Panc1 (cell line): Measurements from ENCODE around the gene DPH5. TPM values are rescaled to one million over a fixed set of nuclear protein-coding genes. Genes with fewer than 3 reads are reported as not detected.
"Not testable (repeated sequence)": the region's sequence is repeated elsewhere in the genome, so short reads cannot be mapped to it uniquely, and the experiment has no call there.

ENCODE experiments used
- ATAC-seq: fragments of 200-7000 bp; cut with Tn5 transposase; 2 replicates; pipeline ENCODE4 v1.9.1; 2020; ENCODE audit warnings: mild to moderate bottlenecking, moderate library complexity
- BruUV-seq: library from RNA; stranded (reverse); fragments of 400-500 nt; replicated peaks from 2 replicates; lab custom pipeline; 2021; lab: Mats Ljungman, UMichigan
- CTCF ChIA-PET: fragments of 300-600 bp; sonication (Branson Sonifier 250); formaldehyde crosslinking; loops from one replicate; lab custom pipeline; 2022; ENCODE audit warnings: antibody characterized with exemption; lab: Charles Lee
- POLR2A ChIA-PET: fragments of 300-600 bp; sonication (Branson Sonifier 250); formaldehyde crosslinking; loops from one replicate; lab custom pipeline; 2022; ENCODE audit warnings: antibody characterized with exemption; lab: Charles Lee
- DNase-seq: peaks from one replicate; pipeline ENCODE4 v3.0.0-alpha.2; 2010; ENCODE audit warnings: low read depth, low spot score
- H3K27ac ChIP-seq: 2 replicates; pipeline ENCODE4 v1.5.1; 2011; ENCODE audit warnings: mild to moderate bottlenecking, low read length, inconsistent platforms
- H3K27me3 ChIP-seq: fragments of 200-500 bp; sonication (Bioruptor generic); 2 replicates; pipeline ENCODE4 v1.6.0; 2014; ENCODE audit warnings: low read length, inconsistent platforms; ENCODE audit not compliant: control insufficient read depth, insufficient read depth
- H3K36me3 ChIP-seq: fragments of 200-500 bp; sonication (Bioruptor generic); 2 replicates; pipeline ENCODE4 v1.5.1; 2014; ENCODE audit warnings: inconsistent platforms, mild to moderate bottlenecking, low read length, moderate library complexity; ENCODE audit not compliant: control insufficient read depth, insufficient read depth
- H3K4me1 ChIP-seq: 2 replicates; pipeline ENCODE4 v1.5.1; 2011; ENCODE audit warnings: inconsistent platforms, mild to moderate bottlenecking, low read length, moderate library complexity; ENCODE audit not compliant: control insufficient read depth, insufficient read depth
- H3K4me3 ChIP-seq, 2 experiments: 2 replicates each; pipeline ENCODE4 v1.5.1; 2011 to 2012; ENCODE audit warnings: low read depth in 2 of 2, low read length in 2 of 2, mild to moderate bottlenecking in 2 of 2, inconsistent platforms in 1 of 2, moderate library complexity in 1 of 2
- H3K9me3 ChIP-seq: fragments of 200-500 bp; sonication (Bioruptor generic); 2 replicates; pipeline ENCODE4 v1.5.1; 2014; ENCODE audit warnings: low read depth, mild to moderate bottlenecking, inconsistent platforms, low read length, moderate library complexity; ENCODE audit not compliant: control insufficient read depth, insufficient read depth
- POLR2AphosphoS5 ChIP-seq: IDR thresholded peaks from 2 replicates; pipeline ENCODE4 v1.6.1; 2012; ENCODE audit warnings: mild to moderate bottlenecking, low read depth, low read length, moderate library complexity
- SIN3A ChIP-seq: IDR thresholded peaks from 2 replicates; pipeline ENCODE4 v1.6.1; 2012; ENCODE audit warnings: low read depth, mild to moderate bottlenecking, low read length, moderate library complexity, borderline replicate concordance; ENCODE audit not compliant: insufficient read depth
- TCF7L2 ChIP-seq: IDR thresholded peaks from 2 replicates; pipeline ENCODE4 v1.6.1; 2011; ENCODE audit warnings: mild to moderate bottlenecking, low read depth, low read length, inconsistent platforms
- in situ Hi-C: cut with HindIII; loops from 2 replicates; pipeline ENCODE4 v1.10.0; 2016; ENCODE audit warnings: low sequenced_read_pairs, low pct_unique_long_range_greater_than_20kb
- intact Hi-C: fragments of 100-400 bp; cut with micrococcal nuclease; formaldehyde crosslinking; loops from one replicate; pipeline ENCODE4 v1.10.0; 2022; ENCODE audit not compliant: unreplicated experiment
- total RNA-seq: library from RNA; stranded (reverse); gene quantifications from one replicate; pipeline ENCODE4 v1.2.1, GENCODE V29; 2021; ENCODE audit not compliant: unreplicated experiment
- TF ChIP-seq, protein P1 (sequence below): fragments of 450-650 bp; IDR thresholded peaks from 2 replicates; pipeline ENCODE4 v1.5.1; 2017; ENCODE audit warnings: mild to moderate bottlenecking
- TF ChIP-seq, protein P2 (sequence below), 2 experiments: IDR thresholded peaks; 2 replicates each; pipeline ENCODE4 v1.6.1; 2011 to 2012; ENCODE audit warnings: low read depth in 2 of 2, control low read depth in 1 of 2, low read length in 1 of 2, mild to moderate bottlenecking in 1 of 2, moderate library complexity in 1 of 2; ENCODE audit not compliant: insufficient read depth in 1 of 2

Gene DPH5
- total RNA-seq, 1 experiment from 2014 or later, result 22.6 TPM

GRCh38 chr1:101071470-101071891 is 45.9 kb upstream of the DPH5 start:
- CTCF ChIA-PET, result no interaction called here
- POLR2A ChIA-PET, result interaction anchor here (0.5 kb wide), 1 partner anchor 44 kb away, joined by 4 read pairs; no protein-coding TSS in a partner anchor
- Histone ChIP-seq H3K4me1 (no peaks in the 10 kb centered on the region), H3K36me3 (no peaks in the 10 kb centered on the region), H3K9me3 (no peaks in the 10 kb centered on the region), H3K4me3 (no peak overlapping the region), H3K27me3 (no peaks in the 10 kb centered on the region), H3K27ac (no peak overlapping the region)
- BruUV-seq, result no TSS peak
- ATAC-seq, result no peak
- TF ChIP-seq SIN3A, result no peak
- TF ChIP-seq TCF7L2, result no peak
- TF ChIP-seq, protein P1, sequence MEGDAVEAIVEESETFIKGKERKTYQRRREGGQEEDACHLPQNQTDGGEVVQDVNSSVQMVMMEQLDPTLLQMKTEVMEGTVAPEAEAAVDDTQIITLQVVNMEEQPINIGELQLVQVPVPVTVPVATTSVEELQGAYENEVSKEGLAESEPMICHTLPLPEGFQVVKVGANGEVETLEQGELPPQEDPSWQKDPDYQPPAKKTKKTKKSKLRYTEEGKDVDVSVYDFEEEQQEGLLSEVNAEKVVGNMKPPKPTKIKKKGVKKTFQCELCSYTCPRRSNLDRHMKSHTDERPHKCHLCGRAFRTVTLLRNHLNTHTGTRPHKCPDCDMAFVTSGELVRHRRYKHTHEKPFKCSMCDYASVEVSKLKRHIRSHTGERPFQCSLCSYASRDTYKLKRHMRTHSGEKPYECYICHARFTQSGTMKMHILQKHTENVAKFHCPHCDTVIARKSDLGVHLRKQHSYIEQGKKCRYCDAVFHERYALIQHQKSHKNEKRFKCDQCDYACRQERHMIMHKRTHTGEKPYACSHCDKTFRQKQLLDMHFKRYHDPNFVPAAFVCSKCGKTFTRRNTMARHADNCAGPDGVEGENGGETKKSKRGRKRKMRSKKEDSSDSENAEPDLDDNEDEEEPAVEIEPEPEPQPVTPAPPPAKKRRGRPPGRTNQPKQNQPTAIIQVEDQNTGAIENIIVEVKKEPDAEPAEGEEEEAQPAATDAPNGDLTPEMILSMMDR, result no peak
- TF ChIP-seq POLR2AphosphoS5, result no peak
- TF ChIP-seq, protein P2, sequence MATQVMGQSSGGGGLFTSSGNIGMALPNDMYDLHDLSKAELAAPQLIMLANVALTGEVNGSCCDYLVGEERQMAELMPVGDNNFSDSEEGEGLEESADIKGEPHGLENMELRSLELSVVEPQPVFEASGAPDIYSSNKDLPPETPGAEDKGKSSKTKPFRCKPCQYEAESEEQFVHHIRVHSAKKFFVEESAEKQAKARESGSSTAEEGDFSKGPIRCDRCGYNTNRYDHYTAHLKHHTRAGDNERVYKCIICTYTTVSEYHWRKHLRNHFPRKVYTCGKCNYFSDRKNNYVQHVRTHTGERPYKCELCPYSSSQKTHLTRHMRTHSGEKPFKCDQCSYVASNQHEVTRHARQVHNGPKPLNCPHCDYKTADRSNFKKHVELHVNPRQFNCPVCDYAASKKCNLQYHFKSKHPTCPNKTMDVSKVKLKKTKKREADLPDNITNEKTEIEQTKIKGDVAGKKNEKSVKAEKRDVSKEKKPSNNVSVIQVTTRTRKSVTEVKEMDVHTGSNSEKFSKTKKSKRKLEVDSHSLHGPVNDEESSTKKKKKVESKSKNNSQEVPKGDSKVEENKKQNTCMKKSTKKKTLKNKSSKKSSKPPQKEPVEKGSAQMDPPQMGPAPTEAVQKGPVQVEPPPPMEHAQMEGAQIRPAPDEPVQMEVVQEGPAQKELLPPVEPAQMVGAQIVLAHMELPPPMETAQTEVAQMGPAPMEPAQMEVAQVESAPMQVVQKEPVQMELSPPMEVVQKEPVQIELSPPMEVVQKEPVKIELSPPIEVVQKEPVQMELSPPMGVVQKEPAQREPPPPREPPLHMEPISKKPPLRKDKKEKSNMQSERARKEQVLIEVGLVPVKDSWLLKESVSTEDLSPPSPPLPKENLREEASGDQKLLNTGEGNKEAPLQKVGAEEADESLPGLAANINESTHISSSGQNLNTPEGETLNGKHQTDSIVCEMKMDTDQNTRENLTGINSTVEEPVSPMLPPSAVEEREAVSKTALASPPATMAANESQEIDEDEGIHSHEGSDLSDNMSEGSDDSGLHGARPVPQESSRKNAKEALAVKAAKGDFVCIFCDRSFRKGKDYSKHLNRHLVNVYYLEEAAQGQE (IDR thresholded peaks at IDR 0.05; ENCODE audit: insufficient read depth in 1 of 2, low read depth in 2 of 2, low read length in 1 of 2), result no peak
- intact Hi-C loops (no loop called here), in situ Hi-C loops (no loop called here)
- no peak for DNase-seq

- ChIA-PET POLR2A (no interaction called here), CTCF (no interaction called here)
- Histone ChIP-seq H3K4me1 (no peaks in the 10 kb centered on the region), H3K9me3 (no peaks in the 10 kb centered on the region), H3K27me3 (no peaks in the 10 kb centered on the region), H3K4me3 (no peak overlapping the region), H3K27ac (no peak overlapping the region), H3K36me3 (no peaks in the 10 kb centered on the region)
- ATAC-seq (no peak), DNase-seq (no peak)
- no TSS peak for BruUV-seq
- TF ChIP-seq, protein P2 (IDR thresholded peaks at IDR 0.05; ENCODE audit: insufficient read depth in 1 of 2, low read depth in 2 of 2, low read length in 1 of 2), result no peak
- TF ChIP-seq POLR2AphosphoS5 (no peak), TCF7L2 (no peak), SIN3A (no peak)
- TF ChIP-seq, protein P1, result no peak
- in situ Hi-C loops, result no loop called here
- intact Hi-C loops, result no loop called here
Observed at GRCh38 chr1:101069158-101069557, 43.6 kb upstream of the DPH5 start.

DNA sequence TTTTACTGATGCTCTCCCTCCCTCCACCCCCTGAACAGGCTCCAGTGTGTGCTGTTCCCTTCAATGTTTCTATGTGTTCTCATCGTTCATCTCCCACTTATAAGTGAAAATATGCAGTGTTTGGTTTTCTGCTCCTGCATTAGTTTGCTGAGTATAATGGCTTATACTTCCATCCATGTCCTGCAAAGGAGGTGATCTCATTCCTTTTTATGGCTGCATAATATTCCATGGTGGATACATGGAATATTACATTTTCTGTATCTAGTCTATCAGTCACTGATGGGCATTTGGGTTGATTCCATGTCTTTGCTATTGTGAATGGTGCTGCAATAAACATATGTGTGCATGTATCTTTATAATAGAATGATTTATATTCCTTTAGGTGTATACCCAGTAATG is 41.4 kb upstream of the DPH5 start:
- BruUV-seq, H3K36me3 ChIP-seq, H3K9me3 ChIP-seq, intact Hi-C loops, DNase-seq, CTCF ChIA-PET, H3K27ac ChIP-seq, H3K27me3 ChIP-seq, H3K4me1 ChIP-seq, ATAC-seq, in situ Hi-C loops, H3K4me3 ChIP-seq: not testable (repeated sequence)
- POLR2A ChIA-PET, result interaction anchor here (0.7 kb wide), 1 partner anchor 80 kb away, joined by 3 read pairs; no protein-coding TSS in a partner anchor
